Pancreas (tissue), 10 donors: ENCODE measurements around the gene RALGPS2. TPM values are rescaled to one million over a fixed set of nuclear protein-coding genes. Genes with fewer than 3 reads are reported as not detected.

Source experiments
- ATAC-seq, 4 donors: fragments of 200-7000 bp; cut with Tn5 transposase; one replicate each; pipeline versions ENCODE4 v1.8.0 to v1.9.1; 2020; ENCODE audit warnings: mild to moderate bottlenecking in 4 of 4, moderate library complexity in 4 of 4
- DNase-seq, 6 donors: peaks; one replicate each; pipeline ENCODE4 v3.0.0-alpha.2; 2020
- FAIRE-seq: peaks from 2 replicates; lab custom pipeline; 2012; peaks lifted over from hg19 to GRCh38; lab: Jason Lieb, UNC
- H3K27ac ChIP-seq, 4 donors: fragments of 200-600 bp; sonication (generic); 1 replicate in 3 of 4; 2 replicates in 1 of 4; pipeline versions ENCODE4 v1.5.0 to v1.8.0; 2020
- H3K27me3 ChIP-seq, 4 donors: fragments of 200-600 bp; one replicate each; pipeline ENCODE4 v1.8.0; 2021
- H3K36me3 ChIP-seq, 3 donors: fragments of 200-600 bp; sonication (generic) in 1 of 3; one replicate each; pipeline versions ENCODE4 v1.5.0 to v1.8.0; 2020 to 2021
- H3K4me1 ChIP-seq, 3 donors: fragments of 200-600 bp; one replicate each; pipeline ENCODE4 v1.8.0; 2021
- H3K4me3 ChIP-seq, 4 donors: fragments of 200-600 bp; sonication (generic) in 2 of 4; one replicate each; pipeline versions ENCODE4 v1.5.0 to v1.8.0; 2020 to 2021
- H3K9me3 ChIP-seq, 4 donors: fragments of 200-600 bp; one replicate each; pipeline ENCODE4 v1.8.0; 2021
- WGBS, 2 donors: extraction: QIAGEN DNeasy Blood & Tissue Kit; methylation state at CpG; one replicate each; pipeline ENCODE4 v1.1.7; 2013; 5-methylcytosine and 5-hydroxymethylcytosine counted together
- intact Hi-C, 3 donors: fragments of 100-400 bp; cut with DNase I; formaldehyde crosslinking; loops; one replicate each; pipeline versions ENCODE4 v1.11.1 to v1.14.2; 2022
- polyA plus RNA-seq, 2 donors: library from polyadenylated mRNA; stranded (reverse); fragments of 200-250 nt; gene quantifications; one replicate each; pipeline ENCODE4 v1.2.3, GENCODE V29; 2013
- total RNA-seq, 6 donors: library from RNA; stranded (reverse); fragmentation: NEBNext Ultra II Directional in 4 of 6; extraction: Animal tissue kit (Norgen Biotek cat#: 25700) in 4 of 6; gene quantifications; one replicate each; pipeline versions ENCODE4 v1.2.1 to v1.2.4, GENCODE V29; 2021 to 2023
- TF ChIP-seq, protein P1 (sequence below), 4 donors: fragments of 200-600 bp; sonication (generic) in 3 of 4; IDR thresholded peaks; one replicate each; pipeline versions ENCODE4 v1.5.0 to v1.8.0; 2021; ENCODE audit warnings: antibody characterized with exemption in 4 of 4
- donor health status: healthy with polysubstance abuse.
- donor health status: DM: no; HTN: no; CAD: no; lungs with moderate emphysema.
- donor health status: DM: no; HTN: no; CAD: no.
- donor health status: control.
- donor health status: control.
- donor health status: Bipolar disorder and iron deficiency.
- donor health status: DM: yes; HTN: yes; CAD: no.
- donor health status: DM: no; HTN: no; CAD: no.
- donor health status: DM: no; HTN: no; CAD: no.
- donor health status: DM: yes; HTN: yes; CAD: no.

RALGPS2 gene
- total and polyA plus RNA-seq, 8 donors: 1.9 to 11.6 (median 7.6) TPM

DNA sequence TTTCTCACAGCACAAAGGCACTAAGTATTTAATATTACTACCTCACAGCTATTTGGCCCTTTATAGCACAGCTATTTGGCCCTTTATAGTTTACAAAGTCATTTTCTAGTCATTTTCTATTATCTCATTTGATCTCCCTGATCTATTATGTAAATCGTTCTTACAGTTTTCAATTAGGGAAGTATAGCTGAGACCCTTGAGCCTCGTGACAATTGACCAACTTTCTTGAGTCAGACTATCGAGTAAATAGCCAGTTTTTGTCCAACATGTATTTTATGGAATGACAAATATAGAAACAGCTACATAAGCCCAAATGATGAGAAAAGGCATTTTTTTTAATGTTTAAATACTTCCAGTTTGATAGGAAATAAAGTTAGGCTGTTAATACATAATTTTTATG, 152.9 kb downstream of the RALGPS2 start:
- Histone ChIP-seq H3K9me3 (no peaks in the 10 kb centered on the region), H3K4me3 (no peak overlapping the region), H3K4me1 (peaks cover 0 to 5% (median 0%) of the 10 kb centered on the region in 3 donors), H3K36me3 (no peaks in the 10 kb centered on the region), H3K27ac (no peak overlapping the region), H3K27me3 (no peaks in the 10 kb centered on the region)
- TF ChIP-seq, protein P1, sequence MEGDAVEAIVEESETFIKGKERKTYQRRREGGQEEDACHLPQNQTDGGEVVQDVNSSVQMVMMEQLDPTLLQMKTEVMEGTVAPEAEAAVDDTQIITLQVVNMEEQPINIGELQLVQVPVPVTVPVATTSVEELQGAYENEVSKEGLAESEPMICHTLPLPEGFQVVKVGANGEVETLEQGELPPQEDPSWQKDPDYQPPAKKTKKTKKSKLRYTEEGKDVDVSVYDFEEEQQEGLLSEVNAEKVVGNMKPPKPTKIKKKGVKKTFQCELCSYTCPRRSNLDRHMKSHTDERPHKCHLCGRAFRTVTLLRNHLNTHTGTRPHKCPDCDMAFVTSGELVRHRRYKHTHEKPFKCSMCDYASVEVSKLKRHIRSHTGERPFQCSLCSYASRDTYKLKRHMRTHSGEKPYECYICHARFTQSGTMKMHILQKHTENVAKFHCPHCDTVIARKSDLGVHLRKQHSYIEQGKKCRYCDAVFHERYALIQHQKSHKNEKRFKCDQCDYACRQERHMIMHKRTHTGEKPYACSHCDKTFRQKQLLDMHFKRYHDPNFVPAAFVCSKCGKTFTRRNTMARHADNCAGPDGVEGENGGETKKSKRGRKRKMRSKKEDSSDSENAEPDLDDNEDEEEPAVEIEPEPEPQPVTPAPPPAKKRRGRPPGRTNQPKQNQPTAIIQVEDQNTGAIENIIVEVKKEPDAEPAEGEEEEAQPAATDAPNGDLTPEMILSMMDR (IDR thresholded peaks at IDR 0.05): no peak
- FAIRE-seq (peak; percentile 5), ATAC-seq (no peak), DNase-seq (no peak)
- 86 to 90% methylated on average over 3 of the region's 3 CpGs for WGBS, 2 donors
- intact Hi-C loops: no loop called here

DNA sequence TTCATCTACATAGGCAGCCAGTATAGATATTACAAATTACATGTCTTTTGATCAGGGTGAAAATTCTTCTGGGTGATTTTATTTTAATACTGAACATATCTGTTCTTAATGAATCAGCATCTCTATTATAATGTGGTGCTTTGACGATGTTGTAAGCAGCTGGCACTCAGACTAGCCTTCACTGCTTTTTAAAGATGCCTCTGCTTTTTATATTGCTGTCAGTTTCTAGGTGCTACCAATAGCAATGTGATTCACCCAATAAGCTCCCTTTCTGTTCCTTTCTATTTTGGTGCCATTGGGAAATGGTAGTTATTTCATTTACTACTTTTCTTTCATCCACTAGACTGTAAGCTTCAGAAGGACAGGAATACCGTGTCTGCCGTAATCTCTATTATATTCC, 156.9 kb downstream of the RALGPS2 start:
- DNase-seq (no peak), FAIRE-seq (no peak), ATAC-seq (no peak)
- Histone ChIP-seq H3K27me3 (no peaks in the 10 kb centered on the region), H3K4me1 (no peaks in the 10 kb centered on the region), H3K4me3 (no peak overlapping the region), H3K27ac (no peak overlapping the region), H3K9me3 (no peaks in the 10 kb centered on the region), H3K36me3 (no peaks in the 10 kb centered on the region)
- TF ChIP-seq, protein P1 (IDR thresholded peaks at IDR 0.05): no peak
- intact Hi-C loops: no loop called here
- whole genome bisulfite sequencing, 2 donors: 93 to 95% methylated on average over 3 of the region's 3 CpGs

DNA sequence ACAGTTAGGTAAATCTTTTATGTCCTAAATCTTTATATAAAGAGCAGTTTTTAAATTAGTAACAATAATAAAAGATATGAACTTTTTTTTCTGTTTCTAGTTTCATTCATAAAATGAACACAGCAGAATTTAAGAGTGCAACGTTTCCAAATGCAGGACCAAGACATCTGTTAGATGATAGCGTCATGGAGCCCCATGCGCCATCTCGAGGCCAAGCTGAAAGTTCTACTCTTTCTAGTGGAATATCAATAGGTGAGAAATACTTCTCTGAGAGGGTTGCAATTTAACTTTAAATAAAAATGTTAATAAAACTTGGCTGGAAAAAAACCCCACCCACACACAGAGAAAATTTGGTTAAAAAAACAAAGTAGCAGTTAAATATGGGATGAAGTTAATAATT, 160.8 kb downstream of the RALGPS2 start:
- FAIRE-seq: no peak
- no peaks in the 10 kb centered on the region for H3K36me3 ChIP-seq
- WGBS, 2 donors: 78 to 90% methylated on average over 4 of the region's 4 CpGs

DNA sequence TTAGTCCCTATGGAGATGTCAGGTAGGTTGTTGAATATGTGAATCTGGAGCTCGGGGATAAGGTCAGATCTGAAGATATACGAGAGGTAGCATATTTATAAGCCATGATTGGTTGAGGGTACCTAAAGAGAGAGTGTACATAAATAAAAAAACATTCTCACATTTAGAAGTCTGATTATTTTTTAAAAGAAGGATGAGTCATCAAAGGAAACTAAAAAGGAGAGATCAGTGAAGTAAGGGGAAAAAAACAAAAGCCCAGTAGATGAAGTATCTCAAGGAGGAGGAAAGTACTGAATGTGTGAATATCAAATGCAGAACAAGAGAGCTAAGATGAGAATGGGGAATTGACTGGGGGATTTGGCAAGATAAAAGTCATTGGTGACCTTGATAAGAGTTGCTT, 161.5 kb downstream of the RALGPS2 start:
- no peak for FAIRE-seq

More for the DNA sequence above, 160.8 kb downstream of the RALGPS2 start:
- Histone ChIP-seq H3K27me3 (no peaks in the 10 kb centered on the region), H3K4me3 (no peak overlapping the region), H3K9me3 (no peaks in the 10 kb centered on the region), H3K4me1 (no peaks in the 10 kb centered on the region), H3K27ac (no peak overlapping the region)
- no peak for ATAC-seq
- DNase-seq: no peak
- intact Hi-C loops: no loop called here
- TF ChIP-seq, protein P1 (IDR thresholded peaks at IDR 0.05): no peak

DNA sequence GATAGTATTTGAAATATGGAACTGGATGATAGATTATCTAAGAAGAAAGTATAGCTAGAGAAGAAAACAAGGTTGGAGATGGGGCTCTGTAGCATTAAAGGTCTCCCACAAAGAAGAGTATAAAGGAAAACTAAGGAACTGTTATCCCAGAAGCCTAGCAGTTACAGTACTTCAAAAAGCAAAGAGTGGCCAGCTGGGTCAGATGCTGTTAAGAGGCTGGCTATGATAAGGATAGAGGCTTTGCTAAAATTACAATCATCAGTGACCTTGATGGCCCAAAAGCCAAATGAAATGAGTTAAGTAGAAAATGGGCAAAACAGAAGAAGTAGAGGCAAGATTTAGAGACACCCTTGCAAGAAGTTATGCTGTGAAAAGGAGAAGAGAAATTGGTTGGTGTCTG, 170.9 kb downstream of the RALGPS2 start:
- DNase-seq (no peak), FAIRE-seq (no peak), ATAC-seq (no peak)
- H3K36me3 ChIP-seq: no peaks in the 10 kb centered on the region
- no peak overlapping the region for H3K27ac ChIP-seq
- no peaks in the 10 kb centered on the region for H3K9me3 ChIP-seq
- TF ChIP-seq, protein P1 (IDR thresholded peaks at IDR 0.05): no peak
- H3K27me3 ChIP-seq: no peaks in the 10 kb centered on the region
- intact Hi-C loops: no loop called here
- H3K4me3 ChIP-seq: no peak overlapping the region
- H3K4me1 ChIP-seq: no peaks in the 10 kb centered on the region

More for the DNA sequence above, 161.5 kb downstream of the RALGPS2 start:
- 97 to 99% methylated on average over 2 of the region's 2 CpGs for WGBS, 2 donors
- H3K4me1 ChIP-seq: no peaks in the 10 kb centered on the region
- no peak overlapping the region for H3K4me3 ChIP-seq
- H3K27me3 ChIP-seq: no peaks in the 10 kb centered on the region
- H3K9me3 ChIP-seq: no peaks in the 10 kb centered on the region
- no peak for ATAC-seq
- TF ChIP-seq, protein P1 (IDR thresholded peaks at IDR 0.05): no peak
- intact Hi-C loops: no loop called here
- DNase-seq: no peak
- no peaks in the 10 kb centered on the region for H3K36me3 ChIP-seq
- H3K27ac ChIP-seq: no peak overlapping the region
